Mesothelial cell of epicardium (in vitro differentiated cells): ENCODE measurements around the gene BAG1. TPM values are rescaled to one million over a fixed set of nuclear protein-coding genes. Genes with fewer than 3 reads are reported as not detected.

Experiments used
- DNase-seq, 2 experiments: peaks; one replicate each; pipeline ENCODE4 v3.0.0; 2021; ENCODE audit warnings: low spot score in 2 of 2; ENCODE audit not compliant: unreplicated experiment in 2 of 2
- H3K27ac Mint-ChIP-seq: 2 replicates; pipeline ENCODE4 v1.8.0; 2021; ENCODE audit warnings: mixed read lengths
- H3K27me3 Mint-ChIP-seq: 2 replicates; pipeline ENCODE4 v1.8.0; 2021; ENCODE audit warnings: low read depth, mixed read lengths
- H3K36me3 Mint-ChIP-seq: 2 replicates; pipeline ENCODE4 v1.8.0; 2021; ENCODE audit warnings: mixed read lengths
- H3K4me1 Mint-ChIP-seq: 2 replicates; pipeline ENCODE4 v1.8.0; 2021; ENCODE audit warnings: mixed read lengths
- H3K4me3 Mint-ChIP-seq: 2 replicates; pipeline ENCODE4 v1.8.0; 2021; ENCODE audit warnings: mild to moderate bottlenecking, moderate library complexity, mixed read lengths
- H3K9me3 Mint-ChIP-seq: 2 replicates; pipeline ENCODE4 v1.8.0; 2021; ENCODE audit warnings: mixed read lengths
- total RNA-seq: library from RNA; stranded (reverse); gene quantifications from 3 replicates; pipeline ENCODE4 v1.2.1, GENCODE V29; 2021
- TF ChIP-seq, protein P1 (sequence below): fragments of 200-600 bp; sonication (generic); IDR thresholded peaks from one replicate; pipeline ENCODE4 v1.5.0; 2021; ENCODE audit warnings: antibody characterized with exemption; ENCODE audit not compliant: unreplicated experiment

BAG1 gene
- total RNA-seq, 1 donor from 2014 or later = 48.0 TPM

DNA sequence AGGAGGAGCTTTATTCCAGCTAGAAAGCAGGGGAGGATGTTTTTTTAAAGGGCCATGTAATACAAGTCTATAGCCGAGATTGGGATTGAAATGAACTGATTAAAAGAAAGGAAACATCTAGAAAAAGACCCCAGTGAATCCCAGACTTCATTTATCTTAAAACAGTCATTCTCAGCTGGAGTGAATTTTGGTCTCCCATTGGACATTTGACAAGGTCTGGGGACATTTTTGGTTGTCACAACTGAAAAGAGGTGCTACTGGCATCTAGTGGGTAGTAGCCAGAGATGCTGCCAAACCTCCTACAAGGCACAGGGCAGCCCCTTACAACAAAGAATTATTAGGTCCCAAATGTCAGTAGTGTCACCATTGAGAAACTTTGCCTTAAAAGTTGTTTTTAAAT, 40.8 kb downstream of the BAG1 start:
- TF ChIP-seq, protein P1, sequence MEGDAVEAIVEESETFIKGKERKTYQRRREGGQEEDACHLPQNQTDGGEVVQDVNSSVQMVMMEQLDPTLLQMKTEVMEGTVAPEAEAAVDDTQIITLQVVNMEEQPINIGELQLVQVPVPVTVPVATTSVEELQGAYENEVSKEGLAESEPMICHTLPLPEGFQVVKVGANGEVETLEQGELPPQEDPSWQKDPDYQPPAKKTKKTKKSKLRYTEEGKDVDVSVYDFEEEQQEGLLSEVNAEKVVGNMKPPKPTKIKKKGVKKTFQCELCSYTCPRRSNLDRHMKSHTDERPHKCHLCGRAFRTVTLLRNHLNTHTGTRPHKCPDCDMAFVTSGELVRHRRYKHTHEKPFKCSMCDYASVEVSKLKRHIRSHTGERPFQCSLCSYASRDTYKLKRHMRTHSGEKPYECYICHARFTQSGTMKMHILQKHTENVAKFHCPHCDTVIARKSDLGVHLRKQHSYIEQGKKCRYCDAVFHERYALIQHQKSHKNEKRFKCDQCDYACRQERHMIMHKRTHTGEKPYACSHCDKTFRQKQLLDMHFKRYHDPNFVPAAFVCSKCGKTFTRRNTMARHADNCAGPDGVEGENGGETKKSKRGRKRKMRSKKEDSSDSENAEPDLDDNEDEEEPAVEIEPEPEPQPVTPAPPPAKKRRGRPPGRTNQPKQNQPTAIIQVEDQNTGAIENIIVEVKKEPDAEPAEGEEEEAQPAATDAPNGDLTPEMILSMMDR = no peak
- Mint-ChIP-seq H3K4me3 (no peak overlapping the region), H3K27me3 (no peaks in the 10 kb centered on the region), H3K4me1 (peaks cover 10% of the 10 kb centered on the region), H3K27ac (peak overlapping the region; percentile 11), H3K9me3 (no peaks in the 10 kb centered on the region), H3K36me3 (no peaks in the 10 kb centered on the region)
- no peak for DNase-seq

DNA sequence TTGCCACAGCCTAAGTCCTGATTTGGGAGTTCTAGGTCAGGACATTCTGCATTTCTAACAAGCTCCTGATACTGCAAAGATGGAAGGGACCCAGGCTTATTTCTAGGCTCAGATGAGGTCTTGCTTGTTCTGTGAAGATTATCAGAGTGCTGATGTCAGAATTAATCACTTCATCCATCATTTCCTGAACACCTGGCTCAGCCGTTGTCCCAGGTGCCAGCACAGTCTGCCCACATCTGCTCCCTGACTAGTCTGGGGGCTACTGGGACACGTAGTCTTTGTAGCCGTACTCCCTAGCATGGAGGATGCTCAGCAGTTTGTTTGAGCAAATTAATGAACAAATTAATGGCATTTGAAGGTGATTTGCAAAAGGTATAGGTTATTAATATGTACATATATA, 42.5 kb downstream of the BAG1 start:
- Mint-ChIP-seq H3K4me3 (no peak overlapping the region), H3K27me3 (no peaks in the 10 kb centered on the region), H3K36me3 (no peaks in the 10 kb centered on the region), H3K27ac (no peak overlapping the region), H3K9me3 (no peaks in the 10 kb centered on the region), H3K4me1 (peaks cover 10% of the 10 kb centered on the region)
- TF ChIP-seq, protein P1 = no peak
- DNase-seq = no peak

- no peaks in the 10 kb centered on the region for H3K36me3 Mint-ChIP-seq
- no peaks in the 10 kb centered on the region for H3K9me3 Mint-ChIP-seq
- TF ChIP-seq, protein P1 = no peak
- no peak for DNase-seq
- H3K27me3 Mint-ChIP-seq = no peaks in the 10 kb centered on the region
- H3K4me1 Mint-ChIP-seq = peaks cover 10% of the 10 kb centered on the region
- no peak overlapping the region for H3K27ac Mint-ChIP-seq
- H3K4me3 Mint-ChIP-seq = no peak overlapping the region
These were observed 43.0 kb downstream of the BAG1 start for GRCh38 chr9:33221568-33221884.

DNA sequence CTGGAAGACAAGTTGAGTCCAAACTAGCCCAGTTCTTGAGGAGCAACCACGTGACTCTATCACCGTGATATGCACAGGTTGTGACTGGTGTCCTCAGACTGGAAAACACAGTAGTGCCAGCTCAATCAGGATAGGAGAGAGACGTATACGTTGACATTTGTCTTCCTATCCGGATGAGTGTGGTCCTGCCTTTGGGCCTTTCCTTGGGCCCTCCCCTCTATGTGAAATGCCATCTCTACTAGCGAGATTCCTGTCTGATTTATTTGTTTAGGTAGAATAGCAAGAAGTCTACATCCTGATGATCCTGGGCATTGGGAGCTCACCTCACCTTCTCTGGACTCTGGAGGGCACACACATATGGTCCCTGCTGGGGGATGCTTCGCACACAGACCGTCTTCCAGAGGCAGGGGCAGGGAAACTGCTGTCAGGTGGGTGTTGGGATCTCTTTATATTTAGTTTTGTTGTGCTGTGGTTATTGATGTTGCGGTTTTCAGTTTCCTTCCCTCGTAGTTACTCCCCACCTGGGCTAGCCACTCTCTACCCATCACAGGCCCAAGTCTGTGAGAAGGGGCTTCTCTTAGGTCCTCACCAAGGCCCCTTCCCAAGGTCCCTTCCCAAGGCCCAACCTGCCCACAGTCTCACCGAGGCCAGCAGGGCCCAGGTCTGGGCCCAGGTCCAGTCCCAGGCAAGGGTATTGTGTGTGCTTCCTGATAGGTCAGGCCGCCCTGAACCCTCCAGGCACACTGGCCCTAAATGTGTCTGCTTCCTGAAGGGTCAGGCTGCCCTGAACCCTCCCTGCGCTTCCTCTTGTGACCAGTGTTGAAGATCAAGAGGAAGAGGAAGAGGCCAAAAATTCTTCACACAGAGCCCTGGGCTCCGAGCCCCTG, 43.6 kb downstream of the BAG1 start:
- no peaks in the 10 kb centered on the region for H3K27me3 Mint-ChIP-seq

DNA sequence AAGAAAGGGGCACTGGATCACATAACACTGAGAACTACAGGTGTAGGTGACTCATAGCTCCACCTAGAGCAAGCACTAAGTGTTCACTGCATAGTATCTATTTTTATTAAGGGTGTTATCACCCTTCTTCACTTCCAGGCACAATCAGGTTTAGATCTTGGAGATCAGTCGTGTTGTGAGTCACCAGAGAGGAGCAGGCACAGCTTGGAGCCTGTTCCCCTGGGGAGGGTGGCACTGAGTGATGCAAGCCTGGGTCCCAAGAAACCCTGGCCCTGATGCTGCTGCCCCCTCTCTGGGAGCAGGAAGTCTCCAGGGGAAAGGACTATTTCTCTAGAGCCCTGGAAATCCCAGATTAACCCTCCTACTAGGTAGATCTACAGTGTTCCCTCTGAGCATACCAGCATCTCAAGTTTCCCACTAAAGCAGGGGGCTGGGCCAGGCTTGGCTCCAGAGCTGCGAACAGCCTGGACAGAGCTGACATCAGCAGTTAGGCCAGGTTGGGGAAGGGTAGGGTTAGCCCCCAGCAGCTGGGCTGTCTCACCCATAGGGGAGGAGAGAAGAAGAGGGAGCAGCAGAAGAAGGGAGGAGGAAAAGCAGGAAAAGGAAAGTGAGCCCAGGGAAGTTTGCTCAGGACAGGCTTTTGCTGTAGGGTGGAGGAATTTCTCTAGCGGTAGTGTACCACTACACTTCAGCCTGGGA, 52.7 kb downstream of the BAG1 start:
- Mint-ChIP-seq H3K9me3 (no peaks in the 10 kb centered on the region), H3K36me3 (no peaks in the 10 kb centered on the region), H3K27ac (peak overlapping the region; percentile 87), H3K27me3 (no peaks in the 10 kb centered on the region), H3K4me1 (peaks cover 34% of the 10 kb centered on the region), H3K4me3 (no peak overlapping the region)
- DNase-seq = no peak
- TF ChIP-seq, protein P1 = no peak

More for the DNA sequence above, 43.6 kb downstream of the BAG1 start:
- DNase-seq = no peak
- Mint-ChIP-seq H3K4me1 (peaks cover 10% of the 10 kb centered on the region), H3K4me3 (no peak overlapping the region), H3K27ac (no peak overlapping the region), H3K9me3 (no peaks in the 10 kb centered on the region), H3K36me3 (no peaks in the 10 kb centered on the region)
- TF ChIP-seq, protein P1 = no peak
